Left forelimb (tissue), 1 donor: ENCODE data around the gene SMKR1.
"Not testable (repeated sequence)": the region's sequence is repeated elsewhere in the genome, so short reads cannot be mapped to it uniquely, and the experiment has no call there.

Experiments
- DNase-seq: peaks from one replicate; pipeline ENCODE4 v3.0.0-alpha.2; 2018; ENCODE audit warnings: low spot score

The SMKR1 gene

GRCh38 chr7:129482781-129483180 is 19.6 kb upstream of the SMKR1 start:
- no peak for DNase-seq

GRCh38 chr7:129489491-129489890 is 12.8 kb upstream of the SMKR1 start:
- no peak for DNase-seq

- no peak for DNase-seq
These were observed 9.9 kb upstream of the SMKR1 start for GRCh38 chr7:129492391-129492790.

GRCh38 chr7:129493555-129493954 is 8.8 kb upstream of the SMKR1 start:
- DNase-seq, result no peak

- DNase-seq, result no peak
These were observed 8.3 kb upstream of the SMKR1 start for GRCh38 chr7:129494041-129494440.

GRCh38 chr7:129495987-129496386 is 6.3 kb upstream of the SMKR1 start:
- DNase-seq, result no peak

GRCh38 chr7:129496653-129497052 is 5.7 kb upstream of the SMKR1 start:
- DNase-seq, result no peak

- no peak for DNase-seq
These were observed 5.2 kb upstream of the SMKR1 start for GRCh38 chr7:129497156-129497555.

GRCh38 chr7:129498021-129498420 is 4.3 kb upstream of the SMKR1 start:
- DNase-seq, result no peak

- DNase-seq, result no peak
These were observed 2.3 kb upstream of the SMKR1 start for GRCh38 chr7:129499999-129500398.

- DNase-seq, result no peak
These were observed 666 bp downstream of the SMKR1 start for GRCh38 chr7:129502708-129503685.

GRCh38 chr7:129503725-129504124 is 1.4 kb downstream of the SMKR1 start:
- DNase-seq, result no peak

GRCh38 chr7:129512192-129512591 is 9.9 kb downstream of the SMKR1 start:
- DNase-seq, result no peak

- no peak for DNase-seq
These were observed 11.2 kb downstream of the SMKR1 start for GRCh38 chr7:129513546-129513945.

- no peak for DNase-seq
These were observed 12.4 kb downstream of the SMKR1 start for GRCh38 chr7:129514683-129515082.

GRCh38 chr7:129515381-129515780 is 13.1 kb downstream of the SMKR1 start:
- no peak for DNase-seq

GRCh38 chr7:129517931-129518330 is 15.6 kb downstream of the SMKR1 start:
- no peak for DNase-seq

- DNase-seq, result no peak
These were observed 17.1 kb downstream of the SMKR1 start for GRCh38 chr7:129519464-129519863.

- no peak for DNase-seq
These were observed 20.0 kb downstream of the SMKR1 start for GRCh38 chr7:129522088-129522970.

- DNase-seq, result no peak
These were observed 20.6 kb downstream of the SMKR1 start for GRCh38 chr7:129522971-129523340.

- no peak for DNase-seq
These were observed 21.6 kb downstream of the SMKR1 start for GRCh38 chr7:129523924-129524323.

- DNase-seq, result not testable (repeated sequence)
These were observed 22.1 kb downstream of the SMKR1 start for GRCh38 chr7:129524405-129524804.
